8988T (cell line): ENCODE measurements around the gene CREBRF.
"Not testable (repeated sequence)": the region's sequence is repeated elsewhere in the genome, so short reads cannot be mapped to it uniquely, and the experiment has no call there.

Experiments
- DNase-seq: peaks from one replicate; pipeline ENCODE4 v3.0.0; 2011

CREBRF gene

GRCh38 chr5:173089581-173089980 is 33.4 kb downstream of the CREBRF start:
- no peak for DNase-seq

- DNase-seq: no peak
Observed at GRCh38 chr5:173090639-173091038, 34.5 kb downstream of the CREBRF start.

- no peak for DNase-seq
Observed at GRCh38 chr5:173091981-173092380, 35.8 kb downstream of the CREBRF start.

- no peak for DNase-seq
Observed at GRCh38 chr5:173093606-173094005, 37.5 kb downstream of the CREBRF start.

GRCh38 chr5:173094012-173094661 is 38.0 kb downstream of the CREBRF start:
- no peak for DNase-seq

- DNase-seq: no peak
Observed at GRCh38 chr5:173098787-173099186, 42.6 kb downstream of the CREBRF start.

- no peak for DNase-seq
Observed at GRCh38 chr5:173099461-173099860, 43.3 kb downstream of the CREBRF start.

GRCh38 chr5:173101245-173101644 is 45.1 kb downstream of the CREBRF start:
- no peak for DNase-seq

- DNase-seq: no peak
Observed at GRCh38 chr5:173103411-173103810, 47.3 kb downstream of the CREBRF start.

GRCh38 chr5:173108914-173109313 is 52.8 kb downstream of the CREBRF start:
- DNase-seq: no peak

GRCh38 chr5:173114536-173114935 is 58.4 kb downstream of the CREBRF start:
- DNase-seq: no peak

- DNase-seq: no peak
Observed at GRCh38 chr5:173119719-173120118, 63.6 kb downstream of the CREBRF start.

GRCh38 chr5:173123416-173123815 is 67.3 kb downstream of the CREBRF start:
- DNase-seq: no peak

- not testable (repeated sequence) for DNase-seq
Observed at GRCh38 chr5:173132166-173132565, 76.0 kb downstream of the CREBRF start.

- no peak for DNase-seq
Observed at GRCh38 chr5:173138707-173139106, 82.6 kb downstream of the CREBRF start.

GRCh38 chr5:173139631-173140030 is 83.5 kb downstream of the CREBRF start:
- no peak for DNase-seq

GRCh38 chr5:173140769-173141168 is 84.6 kb downstream of the CREBRF start:
- no peak for DNase-seq

- no peak for DNase-seq
Observed at GRCh38 chr5:173143567-173143966, 87.4 kb downstream of the CREBRF start.

- DNase-seq: peak; percentile 90
Observed at GRCh38 chr5:173144200-173145176, 88.3 kb downstream of the CREBRF start, which contains the start of gene BNIP1. TSS of gene BNIP1 (plus strand) at chr5:173144531. CDS start at chr5:173144546, 15 bp downstream.

- DNase-seq: no peak
Observed at GRCh38 chr5:173148354-173148753, 92.2 kb downstream of the CREBRF start.

GRCh38 chr5:173152547-173152946 is 96.4 kb downstream of the CREBRF start:
- DNase-seq: no peak

GRCh38 chr5:173153842-173154241 is 97.7 kb downstream of the CREBRF start:
- DNase-seq: no peak

- not testable (repeated sequence) for DNase-seq
Observed at GRCh38 chr5:173154619-173155018, 98.5 kb downstream of the CREBRF start.

GRCh38 chr5:173155912-173156311 is 99.8 kb downstream of the CREBRF start:
- DNase-seq: no peak
